IMR-90 (cell line): ENCODE measurements around the gene ZNF800.

Experiments used
- BHLHE40 ChIP-seq: fragments of 150-350 bp; IDR thresholded peaks from 2 replicates; pipeline ENCODE4 v1.6.1; 2016; ENCODE audit warnings: mild to moderate bottlenecking, low read depth, low read length
- CTCF ChIP-seq: conservative IDR thresholded peaks from 2 replicates; pipeline ENCODE4 v1.5.1; 2012; ENCODE audit warnings: mild to moderate bottlenecking, low read depth, low read length, improper control_type of control experiment
- POLR2A ChIP-seq: IDR thresholded peaks from 2 replicates; pipeline ENCODE4 v1.6.1; 2012; ENCODE audit warnings: mild to moderate bottlenecking, low read depth, low read length
- USF2 ChIP-seq: fragments of 150-350 bp; IDR thresholded peaks from 2 replicates; pipeline ENCODE4 v1.6.1; 2017; ENCODE audit warnings: mild to moderate bottlenecking, antibody characterized with exemption, low read length, low read depth

GRCh38 chr7:127413962-127414361 is 21.5 kb upstream of the ZNF800 start:
- no peak for TF ChIP-seq CTCF
- no peak for TF ChIP-seq BHLHE40
- no peak for TF ChIP-seq USF2
- TF ChIP-seq POLR2A = no peak
